SK-N-MC (cell line): ENCODE results near the gene EWSR1.

ENCODE experiments used
- EZH2 ChIP-seq: fragments of 200-600 bp; sonication (generic); IDR thresholded peaks from one replicate; pipeline ENCODE4 v1.6.1; 2017; ENCODE audit warnings: antibody characterized with exemption
- POLR2AphosphoS5 ChIP-seq: IDR thresholded peaks from 2 replicates; pipeline ENCODE4 v1.6.1; 2012; ENCODE audit warnings: mild to moderate bottlenecking, low read depth, low read length, borderline replicate concordance

- TF ChIP-seq POLR2AphosphoS5 = no peak
- no peak for TF ChIP-seq EZH2
Measured at GRCh38 chr22:29315286-29316140, 47.4 kb downstream of the EWSR1 start, which contains the start of gene RASL10A.
